Stimulated activated CD4-positive, alpha-beta T cell treated with anti-CD3 and anti-CD28 coated beads, TNF-alpha, amount 100 ng/mL, for 48 hours (primary cell): Measurements from ENCODE around the gene ITGB6.

Source experiments
- DNase-seq, 3 donors: peaks; one replicate each; pipeline ENCODE4 v3.0.0-alpha.2; 2020; ENCODE audit warnings: low read depth in 3 of 3

The ITGB6 gene

DNA sequence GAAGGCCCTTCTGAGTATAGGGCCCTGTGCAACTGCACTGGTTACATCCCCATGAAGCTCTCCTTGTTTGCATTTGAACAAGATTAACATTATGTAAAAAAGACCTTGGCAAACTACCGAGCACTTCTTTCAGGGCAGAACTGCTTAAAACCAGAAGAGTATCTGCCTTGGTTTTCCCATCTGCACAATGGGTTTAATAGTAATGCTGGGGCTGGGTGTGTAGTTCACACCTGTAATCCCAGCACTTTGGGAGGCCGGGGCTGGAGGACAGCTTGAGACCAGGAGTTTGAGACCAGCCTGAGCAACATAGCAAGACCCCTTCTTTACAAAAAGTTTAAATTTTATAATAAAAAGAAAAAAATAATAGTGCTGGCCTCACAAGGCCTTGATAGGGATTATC, 146.1 kb downstream of the ITGB6 start:
- no peak for DNase-seq

DNA sequence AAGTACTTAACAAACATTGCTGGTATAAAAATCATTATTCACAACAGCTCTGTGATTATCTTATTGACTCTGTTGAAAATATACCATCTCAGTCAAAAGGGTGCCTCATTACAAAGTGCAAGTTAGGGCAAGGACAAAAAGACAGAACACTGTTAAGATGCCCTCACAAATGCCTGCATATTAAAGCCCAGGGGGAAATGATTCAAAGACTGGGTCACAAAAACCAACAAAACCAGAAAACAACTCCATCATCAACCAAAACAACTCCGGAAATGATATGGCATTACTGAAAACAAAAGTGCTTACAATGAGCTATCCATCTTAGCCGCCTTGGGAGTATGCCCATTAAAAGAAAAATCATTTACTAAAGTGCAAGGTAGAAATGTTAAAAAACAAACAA, 147.5 kb downstream of the ITGB6 start:
- no peak for DNase-seq

DNA sequence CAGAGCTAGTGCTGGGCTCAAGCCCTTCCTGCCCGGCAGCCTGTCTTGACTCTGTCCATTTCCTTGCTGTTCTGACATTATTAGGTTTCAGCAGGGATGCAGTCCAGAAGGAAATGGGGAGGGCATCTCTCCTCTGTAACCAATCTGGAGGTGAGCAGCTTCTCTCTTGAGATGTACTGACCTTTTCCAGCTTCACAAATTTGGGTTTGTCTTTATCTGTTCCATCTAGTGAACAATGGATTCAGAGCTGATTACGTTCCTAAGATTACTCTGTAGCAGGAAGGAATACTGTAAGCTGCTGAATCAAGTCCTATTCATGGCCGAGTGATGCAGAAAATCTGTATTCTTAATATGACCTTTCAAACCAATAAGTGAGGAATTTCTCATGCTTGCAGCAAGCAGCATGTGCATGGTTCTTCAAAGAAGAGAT, 148.7 kb downstream of the ITGB6 start:
- no peak for DNase-seq

DNA sequence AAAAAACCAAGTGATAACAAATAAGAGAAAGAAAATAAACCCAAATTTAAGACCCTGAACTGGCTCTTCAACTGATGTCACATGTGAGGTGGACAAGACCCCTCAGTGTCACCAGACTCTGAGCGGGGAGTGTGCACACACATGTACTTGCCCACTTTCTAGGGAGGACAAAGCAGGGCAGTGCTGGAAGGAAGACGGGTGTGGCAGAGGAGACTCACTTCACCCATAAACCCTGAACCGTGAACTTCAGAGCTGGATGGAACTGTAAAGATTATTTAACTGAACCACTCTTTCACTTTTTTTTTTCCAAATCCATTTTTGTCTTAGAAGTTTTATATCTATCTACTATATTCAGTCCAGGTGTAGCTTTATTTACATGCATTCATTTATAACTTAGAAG, 149.9 kb downstream of the ITGB6 start:
- DNase-seq = no peak
